T-helper 2 cell treated with Interferon-gamma antibody and Interleukin-4, amounts not matched to agents 5 μg/mL and 100 μg/mL, for 36 hours (primary cell): ENCODE data around the gene GLT1D1.

ENCODE experiments used
- DNase-seq: peaks from one replicate; pipeline ENCODE4 v3.0.0; 2021; ENCODE audit warnings: low spot score
- H3K27ac Mint-ChIP-seq: one replicate; pipeline ENCODE4 v1.8.0; 2021; ENCODE audit warnings: mild to moderate bottlenecking, mixed read lengths
- H3K27me3 Mint-ChIP-seq: one replicate; pipeline ENCODE4 v1.8.0; 2021; ENCODE audit warnings: low read depth, mixed read lengths
- H3K36me3 Mint-ChIP-seq: one replicate; pipeline ENCODE4 v1.8.0; 2021; ENCODE audit warnings: low read depth, mixed read lengths
- H3K4me1 Mint-ChIP-seq: one replicate; pipeline ENCODE4 v1.8.0; 2021; ENCODE audit warnings: low read depth, mixed read lengths
- H3K4me3 Mint-ChIP-seq: one replicate; pipeline ENCODE4 v1.8.0; 2022; ENCODE audit warnings: mild to moderate bottlenecking, moderate library complexity, mixed read lengths
- H3K9me3 Mint-ChIP-seq: one replicate; pipeline ENCODE4 v1.8.0; 2021; ENCODE audit warnings: mixed read lengths

GLT1D1 gene

GRCh38 chr12:128903236-128903635 lies 50.0 kb downstream of the GLT1D1 start:
- no peak for DNase-seq
- Mint-ChIP-seq H3K27ac (no peak overlapping the region), H3K4me3 (no peak overlapping the region), H3K4me1 (peaks cover 2% of the 10 kb centered on the region), H3K27me3 (no peaks in the 10 kb centered on the region), H3K36me3 (no peaks in the 10 kb centered on the region), H3K9me3 (no peaks in the 10 kb centered on the region)

DNA sequence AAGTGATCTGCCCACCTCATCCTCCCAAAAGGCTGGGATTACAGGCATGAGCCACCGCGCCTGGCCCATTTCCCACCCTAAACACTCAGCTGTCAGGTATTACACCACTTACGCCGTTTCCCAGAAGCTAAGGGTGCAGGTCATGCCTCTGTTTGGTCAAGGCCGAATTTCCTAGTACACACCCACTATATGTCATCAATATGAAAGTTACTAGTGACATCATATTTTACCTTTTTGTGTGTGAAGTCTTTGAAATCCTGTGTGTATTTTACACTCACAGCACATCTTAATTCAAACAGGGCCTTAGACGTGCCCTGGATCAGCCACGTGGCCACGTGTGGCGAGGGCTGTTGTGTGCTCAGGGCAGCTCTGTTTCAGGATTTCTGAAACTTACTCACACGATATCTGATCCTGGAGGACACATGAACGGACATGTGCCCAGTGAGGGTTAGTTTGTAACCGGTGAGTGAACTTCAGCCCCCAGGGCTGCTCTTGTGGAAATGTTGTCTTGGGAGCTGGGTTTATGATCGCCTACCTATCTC lies 51.8 kb downstream of the GLT1D1 start:
- H3K27ac Mint-ChIP-seq, result no peak overlapping the region
- no peaks in the 10 kb centered on the region for H3K36me3 Mint-ChIP-seq
- no peak overlapping the region for H3K4me3 Mint-ChIP-seq
- no peaks in the 10 kb centered on the region for H3K9me3 Mint-ChIP-seq
- H3K4me1 Mint-ChIP-seq, result peaks cover 8% of the 10 kb centered on the region
- H3K27me3 Mint-ChIP-seq, result no peaks in the 10 kb centered on the region
- DNase-seq, result no peak

GRCh38 chr12:128906485-128907137 lies 53.3 kb downstream of the GLT1D1 start:
- Mint-ChIP-seq H3K4me3 (no peak overlapping the region), H3K27me3 (no peaks in the 10 kb centered on the region), H3K27ac (no peak overlapping the region), H3K4me1 (peaks cover 8% of the 10 kb centered on the region), H3K9me3 (no peaks in the 10 kb centered on the region), H3K36me3 (no peaks in the 10 kb centered on the region)
- no peak for DNase-seq

DNA sequence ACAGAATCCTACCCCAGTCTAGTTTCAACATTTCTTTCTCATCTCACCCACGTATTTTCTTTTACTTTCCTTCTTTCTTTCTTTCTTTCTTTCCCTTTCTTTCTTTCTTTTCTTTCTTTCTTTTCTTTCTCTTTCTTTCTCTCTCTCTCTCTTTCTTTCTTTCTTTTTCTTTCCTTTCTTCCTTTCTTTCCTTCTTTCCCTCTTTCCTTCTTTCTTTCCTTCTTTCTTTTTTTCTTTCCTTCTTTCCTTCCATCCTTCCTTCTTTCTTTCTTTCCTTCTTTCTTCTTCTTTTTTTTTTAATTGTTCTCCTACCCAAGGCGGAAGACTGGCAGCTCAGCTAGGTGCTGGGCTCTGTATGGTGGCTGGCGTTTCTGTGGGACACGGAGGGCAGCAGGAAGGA lies 55.0 kb downstream of the GLT1D1 start:
- no peaks in the 10 kb centered on the region for H3K9me3 Mint-ChIP-seq
- H3K27ac Mint-ChIP-seq, result no peak overlapping the region
- H3K4me1 Mint-ChIP-seq, result peaks cover 8% of the 10 kb centered on the region
- H3K4me3 Mint-ChIP-seq, result no peak overlapping the region
- H3K36me3 Mint-ChIP-seq, result no peaks in the 10 kb centered on the region
- no peak for DNase-seq
- H3K27me3 Mint-ChIP-seq, result no peaks in the 10 kb centered on the region

GRCh38 chr12:128909653-128910052 lies 56.4 kb downstream of the GLT1D1 start:
- peaks cover 14% of the 10 kb centered on the region for H3K4me1 Mint-ChIP-seq
- no peak overlapping the region for H3K27ac Mint-ChIP-seq
- H3K4me3 Mint-ChIP-seq, result no peak overlapping the region
- DNase-seq, result no peak
- H3K9me3 Mint-ChIP-seq, result no peaks in the 10 kb centered on the region
- H3K36me3 Mint-ChIP-seq, result no peaks in the 10 kb centered on the region
- H3K27me3 Mint-ChIP-seq, result no peaks in the 10 kb centered on the region

- no peak for DNase-seq
- Mint-ChIP-seq H3K27me3 (no peaks in the 10 kb centered on the region), H3K36me3 (peaks cover 2% of the 10 kb centered on the region), H3K9me3 (no peaks in the 10 kb centered on the region), H3K4me3 (no peak overlapping the region), H3K4me1 (peaks cover 20% of the 10 kb centered on the region), H3K27ac (no peak overlapping the region)
Measured at GRCh38 chr12:128910629-128911028, 57.4 kb downstream of the GLT1D1 start.

DNA sequence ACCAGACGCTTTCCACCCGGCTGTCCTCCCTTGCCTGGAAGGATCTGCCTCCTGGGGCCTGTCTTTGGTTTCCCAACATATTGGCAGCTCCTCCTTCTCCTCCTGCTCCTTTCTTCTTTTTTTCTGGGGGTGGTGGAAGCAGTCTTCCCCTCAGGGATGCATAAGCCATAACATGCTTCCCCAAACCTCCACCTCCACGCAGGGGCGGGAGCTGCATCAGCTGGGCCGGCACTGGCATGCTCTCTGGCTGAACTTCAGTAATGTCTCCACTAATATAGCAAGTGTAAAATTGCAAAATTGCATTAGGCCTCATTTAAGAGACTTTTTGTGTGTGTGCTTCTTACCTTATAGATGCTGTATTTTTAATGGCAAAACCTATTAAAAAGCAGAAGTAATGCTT lies 58.6 kb downstream of the GLT1D1 start:
- Mint-ChIP-seq H3K9me3 (no peaks in the 10 kb centered on the region), H3K4me3 (no peak overlapping the region), H3K36me3 (peaks cover 2% of the 10 kb centered on the region), H3K27ac (no peak overlapping the region), H3K27me3 (no peaks in the 10 kb centered on the region), H3K4me1 (peaks cover 30% of the 10 kb centered on the region)
- DNase-seq, result no peak

DNA sequence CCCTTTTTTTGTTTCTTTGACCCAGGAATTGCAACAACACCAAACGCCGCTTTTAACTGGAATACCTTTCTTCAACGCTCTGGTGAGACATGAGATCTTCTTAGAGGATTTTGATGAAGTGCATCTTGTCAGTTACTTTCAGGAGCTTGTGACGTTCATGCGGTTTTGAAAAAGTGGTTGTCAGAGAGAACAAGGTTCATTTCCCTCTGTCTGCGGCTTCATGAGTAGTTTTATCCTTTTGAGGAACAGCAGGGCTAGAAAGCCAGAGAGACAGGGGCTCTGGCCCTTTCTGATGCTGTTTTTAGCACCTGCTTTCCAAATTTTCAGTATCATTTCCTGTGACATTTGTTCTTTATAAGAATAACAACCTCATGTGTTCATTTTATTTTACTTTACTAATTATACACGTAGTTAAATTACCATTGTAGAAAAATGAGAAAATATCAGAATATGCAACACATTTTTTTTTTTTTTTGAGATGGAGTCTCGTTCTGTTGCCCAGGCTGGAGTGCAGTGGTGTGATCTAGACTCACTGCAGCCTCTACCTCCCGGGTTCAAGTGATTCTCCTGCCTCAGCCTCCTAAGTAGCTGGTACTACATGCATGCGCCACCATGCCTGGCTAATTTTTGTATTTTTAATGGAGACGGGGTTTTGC lies 61.8 kb downstream of the GLT1D1 start:
- Mint-ChIP-seq H3K9me3 (no peaks in the 10 kb centered on the region), H3K4me1 (peaks cover 37% of the 10 kb centered on the region), H3K27ac (peak overlapping the region; percentile 85), H3K27me3 (no peaks in the 10 kb centered on the region), H3K36me3 (peaks cover 7% of the 10 kb centered on the region), H3K4me3 (peak overlapping the region; percentile 66)
- peak; percentile 83 for DNase-seq

DNA sequence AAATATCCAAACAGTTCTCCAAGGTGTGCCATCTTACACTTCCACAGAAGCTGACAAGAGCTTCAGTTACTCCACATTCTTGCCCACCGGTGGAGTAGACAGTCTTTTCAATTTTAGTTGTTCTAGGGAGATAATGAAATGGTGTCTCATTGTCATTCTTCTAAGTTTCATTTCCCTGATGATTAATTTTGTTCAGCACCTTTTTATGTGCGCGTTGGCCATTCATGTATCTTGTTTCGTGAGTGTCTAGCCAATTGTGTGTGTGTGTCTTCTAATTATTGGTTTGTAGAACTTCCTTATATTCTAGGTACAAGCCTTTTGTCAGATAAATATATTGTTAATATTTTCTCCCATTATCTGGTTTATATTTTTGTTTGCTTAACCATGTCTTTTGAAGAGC lies 63.1 kb downstream of the GLT1D1 start:
- H3K27ac Mint-ChIP-seq, result peak overlapping the region; percentile 10

DNA sequence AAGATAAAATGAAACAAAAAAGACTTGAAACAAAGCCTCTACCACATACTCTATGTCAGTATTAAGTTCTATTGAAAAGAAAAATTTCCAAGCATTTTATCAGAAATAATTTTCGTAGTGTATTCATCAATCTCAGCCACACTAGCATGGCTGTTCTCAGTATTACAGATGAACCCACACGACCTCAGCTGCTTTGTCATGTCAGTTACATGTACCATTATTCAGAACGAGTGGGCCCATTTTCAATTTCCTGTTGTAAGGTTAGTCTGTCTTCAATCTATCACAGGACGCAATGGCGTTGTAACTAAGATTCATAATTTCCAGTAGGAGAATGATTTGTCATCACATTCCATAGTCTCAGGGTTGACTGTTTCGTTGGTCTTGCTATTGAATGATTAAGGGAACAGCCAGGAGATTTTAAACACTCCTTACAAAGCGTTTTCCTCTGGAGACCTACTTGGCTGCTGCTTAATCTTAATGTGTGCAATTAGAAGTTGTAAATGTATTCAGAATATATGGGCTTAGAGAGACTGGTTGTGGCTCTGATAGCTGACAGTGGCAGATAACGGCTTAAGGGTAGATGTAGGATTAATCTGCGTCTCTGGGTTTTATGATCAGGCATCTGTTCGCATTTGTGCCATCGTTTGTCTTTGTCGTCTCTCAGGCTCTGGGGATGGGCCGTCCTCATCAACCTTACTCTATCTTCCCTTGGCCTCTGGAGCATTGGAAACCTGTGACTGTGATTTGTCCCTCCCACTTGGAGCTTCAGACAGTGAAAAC lies 65.4 kb downstream of the GLT1D1 start:
- H3K9me3 Mint-ChIP-seq, result no peaks in the 10 kb centered on the region
- peaks cover 37% of the 10 kb centered on the region for H3K4me1 Mint-ChIP-seq
- H3K36me3 Mint-ChIP-seq, result peaks cover 7% of the 10 kb centered on the region
- no peaks in the 10 kb centered on the region for H3K27me3 Mint-ChIP-seq
- no peak overlapping the region for H3K27ac Mint-ChIP-seq
- no peak overlapping the region for H3K4me3 Mint-ChIP-seq
- peak; percentile 39 for DNase-seq

More for the DNA sequence above, 63.1 kb downstream of the GLT1D1 start:
- no peaks in the 10 kb centered on the region for H3K9me3 Mint-ChIP-seq
- peak overlapping the region; percentile 18 for H3K4me3 Mint-ChIP-seq
- no peak for DNase-seq
- H3K36me3 Mint-ChIP-seq, result peaks cover 7% of the 10 kb centered on the region
- no peaks in the 10 kb centered on the region for H3K27me3 Mint-ChIP-seq
- H3K4me1 Mint-ChIP-seq, result peaks cover 37% of the 10 kb centered on the region

DNA sequence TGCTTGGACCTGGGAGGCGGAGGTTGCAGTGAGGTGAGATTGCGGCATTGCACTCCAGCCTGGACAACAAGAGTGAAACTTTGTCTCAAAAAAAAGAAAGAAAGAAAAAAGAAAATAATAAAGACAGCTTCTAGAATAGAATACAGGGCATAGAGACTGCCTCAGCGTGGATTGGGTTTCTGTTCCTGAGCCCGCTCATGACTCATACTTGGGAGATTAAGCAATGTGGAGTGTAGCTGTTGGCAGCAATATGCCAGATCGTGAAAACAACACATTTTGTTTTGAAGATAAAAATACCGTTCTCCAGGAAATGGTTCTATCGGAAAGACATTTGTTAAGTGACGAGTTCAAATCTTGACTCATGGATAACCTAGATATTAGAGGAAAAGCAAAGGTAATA lies 67.2 kb downstream of the GLT1D1 start:
- peaks cover 25% of the 10 kb centered on the region for H3K4me1 Mint-ChIP-seq
- H3K27me3 Mint-ChIP-seq, result no peaks in the 10 kb centered on the region
- H3K36me3 Mint-ChIP-seq, result peaks cover 5% of the 10 kb centered on the region
- no peak for DNase-seq
- no peak overlapping the region for H3K27ac Mint-ChIP-seq
- no peaks in the 10 kb centered on the region for H3K9me3 Mint-ChIP-seq
- H3K4me3 Mint-ChIP-seq, result no peak overlapping the region

DNA sequence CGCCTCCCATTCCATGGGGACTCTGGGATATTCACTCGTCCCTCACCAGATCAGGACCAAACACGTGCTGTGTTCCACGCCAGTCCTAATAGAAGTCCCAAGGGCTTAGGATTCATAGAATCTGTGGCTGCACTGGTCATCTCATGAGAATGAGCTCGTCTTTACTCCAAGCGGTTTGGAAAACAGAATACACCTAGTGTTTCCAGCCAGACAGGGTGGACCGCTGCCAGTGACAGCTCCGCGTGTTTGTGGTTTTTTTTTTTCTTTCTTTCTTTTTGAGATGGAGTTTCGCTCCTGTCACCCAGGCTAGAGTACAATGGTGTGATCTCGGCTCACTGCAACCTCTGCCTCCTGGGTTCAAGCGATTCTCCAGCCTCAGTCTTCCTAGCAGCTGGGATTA lies 75.1 kb downstream of the GLT1D1 start:
- Mint-ChIP-seq H3K27me3 (no peaks in the 10 kb centered on the region), H3K9me3 (no peaks in the 10 kb centered on the region), H3K4me3 (no peak overlapping the region), H3K36me3 (no peaks in the 10 kb centered on the region), H3K4me1 (peaks cover 5% of the 10 kb centered on the region), H3K27ac (no peak overlapping the region)
- no peak for DNase-seq

DNA sequence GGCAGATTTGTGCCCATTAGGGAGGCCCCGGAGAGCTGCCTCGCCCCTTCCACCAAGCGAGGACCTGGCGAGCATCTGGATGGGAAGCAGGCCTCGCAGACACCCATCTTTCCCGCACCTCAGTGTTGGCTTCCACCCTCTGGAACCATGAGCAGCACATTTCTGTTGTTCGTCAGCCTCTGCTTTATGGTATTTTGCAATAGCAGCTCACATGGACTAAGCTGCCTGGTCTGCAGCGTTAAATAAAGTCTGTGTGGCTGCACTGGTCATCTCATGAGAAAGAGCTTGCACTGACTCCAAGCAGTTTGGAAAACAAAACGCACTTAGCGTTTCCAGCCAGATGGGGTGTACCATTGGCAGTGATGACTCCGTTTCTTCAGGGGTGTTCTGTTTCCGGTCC lies 75.8 kb downstream of the GLT1D1 start:
- H3K4me1 Mint-ChIP-seq, result peaks cover 5% of the 10 kb centered on the region
- H3K4me3 Mint-ChIP-seq, result no peak overlapping the region
- no peaks in the 10 kb centered on the region for H3K27me3 Mint-ChIP-seq
- H3K9me3 Mint-ChIP-seq, result no peaks in the 10 kb centered on the region
- no peaks in the 10 kb centered on the region for H3K36me3 Mint-ChIP-seq
- no peak overlapping the region for H3K27ac Mint-ChIP-seq
- no peak for DNase-seq

GRCh38 chr12:128930606-128931005 lies 77.3 kb downstream of the GLT1D1 start:
- no peak for DNase-seq
- Mint-ChIP-seq H3K4me1 (peaks cover 5% of the 10 kb centered on the region), H3K4me3 (no peak overlapping the region), H3K36me3 (no peaks in the 10 kb centered on the region), H3K27ac (no peak overlapping the region), H3K27me3 (no peaks in the 10 kb centered on the region), H3K9me3 (no peaks in the 10 kb centered on the region)
